SK-N-SH treated with all-trans-retinoic acid at 6 μM for 48 hours (cell line): ENCODE data around the gene LHX6.

ENCODE experiments used
- ATAC-seq: fragments of 200-7000 bp; cut with Tn5 transposase; 3 replicates; pipeline ENCODE4 v1.9.1; 2020; ENCODE audit warnings: mild to moderate bottlenecking, moderate library complexity
- ARNTL ChIP-seq: fragments of 450-650 bp; formaldehyde crosslinking; IDR thresholded peaks from 2 replicates; pipeline ENCODE4 v1.5.0; 2020; ENCODE audit warnings: low read depth, mild to moderate bottlenecking, moderate library complexity, borderline replicate concordance
- BACH2 ChIP-seq: fragments of 250-450 bp; sonication (Bioruptor Pico); IDR thresholded peaks from 2 replicates; pipeline ENCODE4 v1.9.0; 2021; ENCODE audit warnings: mild to moderate bottlenecking, borderline replicate concordance
- CSDC2 ChIP-seq: fragments of 250-450 bp; sonication (Bioruptor Pico); IDR thresholded peaks from 2 replicates; pipeline ENCODE4 v1.5.0; 2020; ENCODE audit warnings: mild to moderate bottlenecking, moderate library complexity
- ESRRG ChIP-seq: fragments of 250-450 bp; sonication (Bioruptor Pico); IDR thresholded peaks from 2 replicates; pipeline ENCODE4 v1.6.1; 2021; ENCODE audit warnings: mild to moderate bottlenecking
- GLIS3 ChIP-seq: fragments of 250-450 bp; sonication (Bioruptor Pico); IDR thresholded peaks from 2 replicates; pipeline ENCODE4 v1.5.0; 2020; ENCODE audit warnings: mild to moderate bottlenecking, moderate library complexity
- ISL1 ChIP-seq: fragments of 250-450 bp; sonication (Bioruptor Pico); IDR thresholded peaks from 2 replicates; pipeline ENCODE4 v2.1.2; 2022; ENCODE audit warnings: mild to moderate bottlenecking, moderate library complexity
- OSR1 ChIP-seq: fragments of 250-450 bp; sonication (Bioruptor Pico); IDR thresholded peaks from 2 replicates; pipeline ENCODE4 v1.8.0; 2022; ENCODE audit warnings: moderate library complexity, mild to moderate bottlenecking, inconsistent platforms
- PPARA ChIP-seq: fragments of 250-450 bp; sonication (Bioruptor Pico); IDR thresholded peaks from 2 replicates; pipeline ENCODE4 v1.5.0; 2020; ENCODE audit warnings: mild to moderate bottlenecking, borderline replicate concordance
- RARB ChIP-seq: fragments of 250-450 bp; sonication (Bioruptor Pico); IDR thresholded peaks from 2 replicates; pipeline ENCODE4 v1.8.0; 2021; ENCODE audit warnings: mild to moderate bottlenecking, moderate library complexity
- SNAI2 ChIP-seq: fragments of 250-450 bp; sonication (Bioruptor Pico); IDR thresholded peaks from 2 replicates; pipeline ENCODE4 v1.5.0; 2020; ENCODE audit warnings: mild to moderate bottlenecking, moderate library complexity
- TCF4 ChIP-seq: fragments of 250-450 bp; sonication (Bioruptor Pico); IDR thresholded peaks from 2 replicates; pipeline ENCODE4 v1.8.0; 2021; ENCODE audit warnings: mild to moderate bottlenecking, moderate library complexity, borderline replicate concordance
- TOX ChIP-seq: fragments of 250-450 bp; sonication (Bioruptor Pico); IDR thresholded peaks from 2 replicates; pipeline ENCODE4 v1.8.0; 2021; ENCODE audit warnings: mild to moderate bottlenecking, moderate library complexity, borderline replicate concordance
- ZFP3 ChIP-seq: fragments of 250-450 bp; sonication (Bioruptor Pico); IDR thresholded peaks from 2 replicates; pipeline ENCODE4 v1.5.0; 2020; ENCODE audit warnings: mild to moderate bottlenecking, moderate library complexity
- ZFP30 ChIP-seq: fragments of 450-650 bp; formaldehyde crosslinking; IDR thresholded peaks from 2 replicates; pipeline ENCODE4 v1.5.0; 2022; ENCODE audit warnings: mild to moderate bottlenecking, moderate library complexity
- ZNF565 ChIP-seq: fragments of 450-650 bp; formaldehyde crosslinking; conservative IDR thresholded peaks from 2 replicates; pipeline ENCODE4 v1.5.0; 2020; ENCODE audit warnings: low read depth, mild to moderate bottlenecking, moderate library complexity
- ZNF70 ChIP-seq: fragments of 450-650 bp; formaldehyde crosslinking; IDR thresholded peaks from 2 replicates; pipeline ENCODE4 v1.5.0; 2020; ENCODE audit warnings: mild to moderate bottlenecking, moderate library complexity
- ZNF8 ChIP-seq: fragments of 450-650 bp; formaldehyde crosslinking; IDR thresholded peaks from 2 replicates; pipeline ENCODE4 v1.5.0; 2020; ENCODE audit warnings: mild to moderate bottlenecking, moderate library complexity
- TF ChIP-seq, protein P1 (sequence below): fragments of 250-450 bp; sonication (Bioruptor Pico); IDR thresholded peaks from 2 replicates; pipeline ENCODE4 v1.8.0; 2021; ENCODE audit warnings: low read depth, mild to moderate bottlenecking, moderate library complexity, borderline replicate concordance
- TF ChIP-seq, protein P2 (sequence below): fragments of 250-450 bp; sonication (Bioruptor Pico); IDR thresholded peaks from 2 replicates; pipeline ENCODE4 v1.5.1; 2021; ENCODE audit warnings: mild to moderate bottlenecking, moderate library complexity
- TF ChIP-seq, protein P3 (sequence below): fragments of 250-450 bp; sonication (Bioruptor Pico); IDR thresholded peaks from 2 replicates; pipeline ENCODE4 v1.5.1; 2020; ENCODE audit warnings: low read depth, mild to moderate bottlenecking, moderate library complexity
- TF ChIP-seq, protein P4 (sequence below): fragments of 250-450 bp; sonication (Bioruptor Pico); IDR thresholded peaks from 2 replicates; pipeline ENCODE4 v1.8.0; 2020; ENCODE audit warnings: mild to moderate bottlenecking, moderate library complexity, borderline replicate concordance

The LHX6 gene

DNA sequence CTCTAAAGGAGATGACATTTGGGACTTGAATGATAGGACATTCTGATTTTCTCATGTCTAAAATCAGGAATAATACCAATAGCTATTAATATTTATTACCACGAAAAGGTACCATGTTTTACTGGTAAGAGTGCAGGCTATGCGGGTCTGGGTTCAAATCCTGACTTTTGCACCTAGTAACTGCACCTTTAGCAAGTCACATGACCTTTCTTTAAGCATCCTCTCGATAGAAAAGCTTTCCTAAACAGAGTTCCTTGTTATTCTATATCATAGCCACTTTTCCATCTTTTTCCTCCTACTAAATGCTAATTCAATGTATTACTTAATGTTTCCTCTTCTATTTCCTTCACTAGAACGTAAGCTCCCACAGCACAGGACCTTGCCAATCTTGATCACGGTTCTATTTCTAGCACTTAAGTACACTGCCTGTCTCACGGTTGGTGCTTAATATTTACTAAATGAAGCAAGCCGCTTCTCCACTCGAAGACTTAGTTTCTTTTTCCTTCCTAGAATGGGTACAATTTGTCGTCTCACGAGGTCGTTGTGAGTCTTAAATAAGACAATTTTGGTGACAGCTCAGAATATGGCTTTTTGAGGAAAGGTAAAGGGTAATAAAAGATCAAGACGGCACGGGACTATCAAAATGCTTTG is 35.1 kb upstream of the LHX6 start:
- TF ChIP-seq ISL1 (CRISPR knock-in tag): no peak
- TF ChIP-seq GLIS3 (CRISPR knock-in tag): no peak
- TF ChIP-seq ZFP30 (CRISPR knock-in tag): no peak
- no peak for TF ChIP-seq CSDC2
- TF ChIP-seq TOX (CRISPR knock-in tag): no peak
- no peak for TF ChIP-seq PPARA (CRISPR knock-in tag)
- no peak for TF ChIP-seq OSR1 (CRISPR knock-in tag)
- TF ChIP-seq, protein P1, sequence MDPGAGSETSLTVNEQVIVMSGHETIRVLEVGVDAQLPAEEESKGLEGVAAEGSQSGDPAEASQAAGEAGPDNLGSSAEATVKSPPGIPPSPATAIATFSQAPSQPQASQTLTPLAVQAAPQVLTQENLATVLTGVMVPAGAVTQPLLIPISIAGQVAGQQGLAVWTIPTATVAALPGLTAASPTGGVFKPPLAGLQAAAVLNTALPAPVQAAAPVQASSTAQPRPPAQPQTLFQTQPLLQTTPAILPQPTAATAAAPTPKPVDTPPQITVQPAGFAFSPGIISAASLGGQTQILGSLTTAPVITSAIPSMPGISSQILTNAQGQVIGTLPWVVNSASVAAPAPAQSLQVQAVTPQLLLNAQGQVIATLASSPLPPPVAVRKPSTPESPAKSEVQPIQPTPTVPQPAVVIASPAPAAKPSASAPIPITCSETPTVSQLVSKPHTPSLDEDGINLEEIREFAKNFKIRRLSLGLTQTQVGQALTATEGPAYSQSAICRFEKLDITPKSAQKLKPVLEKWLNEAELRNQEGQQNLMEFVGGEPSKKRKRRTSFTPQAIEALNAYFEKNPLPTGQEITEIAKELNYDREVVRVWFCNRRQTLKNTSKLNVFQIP (CRISPR knock-in tag): no peak
- TF ChIP-seq, protein P2, sequence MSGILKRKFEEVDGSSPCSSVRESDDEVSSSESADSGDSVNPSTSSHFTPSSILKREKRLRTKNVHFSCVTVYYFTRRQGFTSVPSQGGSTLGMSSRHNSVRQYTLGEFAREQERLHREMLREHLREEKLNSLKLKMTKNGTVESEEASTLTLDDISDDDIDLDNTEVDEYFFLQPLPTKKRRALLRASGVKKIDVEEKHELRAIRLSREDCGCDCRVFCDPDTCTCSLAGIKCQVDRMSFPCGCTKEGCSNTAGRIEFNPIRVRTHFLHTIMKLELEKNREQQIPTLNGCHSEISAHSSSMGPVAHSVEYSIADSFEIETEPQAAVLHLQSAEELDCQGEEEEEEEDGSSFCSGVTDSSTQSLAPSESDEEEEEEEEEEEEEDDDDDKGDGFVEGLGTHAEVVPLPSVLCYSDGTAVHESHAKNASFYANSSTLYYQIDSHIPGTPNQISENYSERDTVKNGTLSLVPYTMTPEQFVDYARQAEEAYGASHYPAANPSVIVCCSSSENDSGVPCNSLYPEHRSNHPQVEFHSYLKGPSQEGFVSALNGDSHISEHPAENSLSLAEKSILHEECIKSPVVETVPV (CRISPR knock-in tag): no peak
- TF ChIP-seq BACH2 (CRISPR knock-in tag): no peak
- TF ChIP-seq ZFP3 (CRISPR knock-in tag): no peak
- TF ChIP-seq ZNF565 (CRISPR knock-in tag): no peak
- TF ChIP-seq TCF4 (CRISPR knock-in tag): no peak
- TF ChIP-seq ESRRG (CRISPR knock-in tag): no peak
- no peak for TF ChIP-seq ZNF8
- TF ChIP-seq, protein P3, sequence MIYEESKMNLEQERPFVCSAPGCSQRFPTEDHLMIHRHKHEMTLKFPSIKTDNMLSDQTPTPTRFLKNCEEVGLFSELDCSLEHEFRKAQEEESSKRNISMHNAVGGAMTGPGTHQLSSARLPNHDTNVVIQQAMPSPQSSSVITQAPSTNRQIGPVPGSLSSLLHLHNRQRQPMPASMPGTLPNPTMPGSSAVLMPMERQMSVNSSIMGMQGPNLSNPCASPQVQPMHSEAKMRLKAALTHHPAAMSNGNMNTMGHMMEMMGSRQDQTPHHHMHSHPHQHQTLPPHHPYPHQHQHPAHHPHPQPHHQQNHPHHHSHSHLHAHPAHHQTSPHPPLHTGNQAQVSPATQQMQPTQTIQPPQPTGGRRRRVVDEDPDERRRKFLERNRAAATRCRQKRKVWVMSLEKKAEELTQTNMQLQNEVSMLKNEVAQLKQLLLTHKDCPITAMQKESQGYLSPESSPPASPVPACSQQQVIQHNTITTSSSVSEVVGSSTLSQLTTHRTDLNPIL (CRISPR knock-in tag): no peak
- TF ChIP-seq, protein P4, sequence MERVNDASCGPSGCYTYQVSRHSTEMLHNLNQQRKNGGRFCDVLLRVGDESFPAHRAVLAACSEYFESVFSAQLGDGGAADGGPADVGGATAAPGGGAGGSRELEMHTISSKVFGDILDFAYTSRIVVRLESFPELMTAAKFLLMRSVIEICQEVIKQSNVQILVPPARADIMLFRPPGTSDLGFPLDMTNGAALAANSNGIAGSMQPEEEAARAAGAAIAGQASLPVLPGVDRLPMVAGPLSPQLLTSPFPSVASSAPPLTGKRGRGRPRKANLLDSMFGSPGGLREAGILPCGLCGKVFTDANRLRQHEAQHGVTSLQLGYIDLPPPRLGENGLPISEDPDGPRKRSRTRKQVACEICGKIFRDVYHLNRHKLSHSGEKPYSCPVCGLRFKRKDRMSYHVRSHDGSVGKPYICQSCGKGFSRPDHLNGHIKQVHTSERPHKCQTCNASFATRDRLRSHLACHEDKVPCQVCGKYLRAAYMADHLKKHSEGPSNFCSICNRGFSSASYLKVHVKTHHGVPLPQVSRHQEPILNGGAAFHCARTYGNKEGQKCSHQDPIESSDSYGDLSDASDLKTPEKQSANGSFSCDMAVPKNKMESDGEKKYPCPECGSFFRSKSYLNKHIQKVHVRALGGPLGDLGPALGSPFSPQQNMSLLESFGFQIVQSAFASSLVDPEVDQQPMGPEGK: no peak
- no peak for TF ChIP-seq ARNTL
- no peak for TF ChIP-seq ZNF70 (CRISPR knock-in tag)
- ATAC-seq: no peak

DNA sequence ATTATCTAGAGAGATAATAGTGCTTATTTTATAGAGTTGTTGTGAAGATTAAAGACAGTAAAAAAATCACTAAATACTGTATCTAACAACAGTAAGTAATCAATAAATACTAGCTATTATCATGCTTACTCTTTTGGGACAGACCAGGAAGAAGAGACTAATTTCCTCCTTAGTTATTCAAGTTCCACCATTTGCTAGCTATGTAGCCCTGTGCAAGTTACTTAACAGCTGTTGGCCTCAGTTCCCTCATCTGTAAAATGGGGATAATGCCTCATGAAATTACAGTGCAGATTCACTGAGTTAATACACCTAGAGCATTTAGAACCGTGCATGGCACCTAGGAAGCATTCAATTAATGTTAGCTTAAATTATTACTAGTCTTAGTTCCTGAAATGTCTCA is 33.3 kb upstream of the LHX6 start:
- no peak for ATAC-seq
- TF ChIP-seq, protein P4: no peak
- TF ChIP-seq ZNF8 (no peak), ZNF565 (CRISPR knock-in tag) (no peak), SNAI2 (CRISPR knock-in tag) (no peak), TCF4 (CRISPR knock-in tag) (no peak), ZFP30 (CRISPR knock-in tag) (no peak), RARB (CRISPR knock-in tag) (no peak), ARNTL (no peak), ZNF70 (CRISPR knock-in tag) (no peak), PPARA (CRISPR knock-in tag) (no peak), TOX (CRISPR knock-in tag) (no peak), ESRRG (CRISPR knock-in tag) (no peak)
- TF ChIP-seq, protein P1 (CRISPR knock-in tag): no peak
- TF ChIP-seq, protein P2 (CRISPR knock-in tag): no peak
- TF ChIP-seq, protein P3 (CRISPR knock-in tag): no peak
